H1 (cell line): ENCODE measurements around the gene MYBPC3. TPM values are rescaled to one million over a fixed set of nuclear protein-coding genes. Genes with fewer than 3 reads are reported as not detected.

Experiments used
- CTCF ChIA-PET: fragments of 300-600 bp; sonication (Branson Sonifier 250); formaldehyde crosslinking; loops from one replicate; lab custom pipeline; 2021; ENCODE audit not compliant: partially characterized antibody; lab: Charles Lee
- POLR2A ChIA-PET: fragments of 300-600 bp; sonication (Branson Sonifier 250); formaldehyde crosslinking; loops from one replicate; lab custom pipeline; 2021; ENCODE audit warnings: inconsistent platforms; ENCODE audit not compliant: partially characterized antibody; lab: Charles Lee
- DNase-seq, 2 experiments: peaks; one replicate each; pipeline versions ENCODE4 v3.0.0 to v3.0.0-alpha.2; 2010 to 2022; ENCODE audit warnings: low spot score in 2 of 2, low read depth in 1 of 2, mixed read lengths in 1 of 2
- FAIRE-seq: peaks from 2 replicates; lab custom pipeline; 2011; peaks lifted over from hg19 to GRCh38; lab: Jason Lieb, UNC
- H2AFZ ChIP-seq: 2 replicates; pipeline ENCODE4 v1.8.1; 2012; ENCODE audit warnings: low read length, inconsistent platforms
- H2AK5ac ChIP-seq: 2 replicates; pipeline ENCODE4 v1.6.1; 2013; ENCODE audit warnings: low read depth, low read length
- H2BK120ac ChIP-seq: replicated peaks from 2 replicates; pipeline ENCODE3; 2013; ENCODE audit warnings: low read depth, low read length, inconsistent platforms
- H2BK12ac ChIP-seq: 2 replicates; pipeline ENCODE4 v1.6.1; 2013; ENCODE audit warnings: low read depth, low read length
- H2BK15ac ChIP-seq: 2 replicates; pipeline ENCODE4 v1.6.1; 2013; ENCODE audit warnings: low read length
- H2BK20ac ChIP-seq: 2 replicates; pipeline ENCODE4 v1.6.1; 2013; ENCODE audit warnings: low read length
- H2BK5ac ChIP-seq: 2 replicates; pipeline ENCODE4 v1.6.1; 2013; ENCODE audit warnings: low read depth, low read length
- H3K14ac ChIP-seq: 2 replicates; pipeline ENCODE4 v1.6.1; 2013; ENCODE audit warnings: inconsistent platforms; ENCODE audit not compliant: insufficient read length
- H3K18ac ChIP-seq: 2 replicates; pipeline ENCODE4 v1.6.1; 2013; ENCODE audit warnings: low read length; ENCODE audit errors: extremely low read depth
- H3K23ac ChIP-seq: 2 replicates; pipeline ENCODE4 v1.6.1; 2013; ENCODE audit warnings: inconsistent platforms; ENCODE audit not compliant: insufficient read length
- H3K23me2 ChIP-seq: 2 replicates; pipeline ENCODE4 v1.6.1; 2013; ENCODE audit warnings: low read depth, low read length
- H3K27ac ChIP-seq: 2 replicates; pipeline ENCODE4 v1.6.1; 2011; ENCODE audit warnings: low read depth, low read length, inconsistent platforms
- H3K27me3 ChIP-seq, 4 experiments: replicated peaks in 1 of 4; 1 replicate in 1 of 4; 2 replicates in 3 of 4; pipeline versions ENCODE4 v1.6.1 to v1.8.1; 2011 to 2013; ENCODE audit warnings: low read length in 3 of 4, mild to moderate bottlenecking in 3 of 4, inconsistent platforms in 2 of 4, mixed read lengths in 2 of 4, moderate library complexity in 1 of 4; ENCODE audit not compliant: control insufficient read depth in 3 of 4, insufficient read depth in 3 of 4; ENCODE audit errors: extremely low read depth in 1 of 4
- H3K36me3 ChIP-seq, 4 experiments: 2 replicates each; pipeline versions ENCODE4 v1.6.1 to v1.8.1; 2011 to 2013; ENCODE audit warnings: mild to moderate bottlenecking in 4 of 4, low read length in 3 of 4, moderate library complexity in 2 of 4, control low read depth in 1 of 4, inconsistent platforms in 1 of 4; ENCODE audit not compliant: insufficient read depth in 4 of 4, control insufficient read depth in 2 of 4
- H3K4ac ChIP-seq: replicated peaks from 2 replicates; pipeline ENCODE3; 2013; ENCODE audit warnings: low read length, low read depth, mixed read lengths, inconsistent platforms; ENCODE audit not compliant: insufficient read length
- H3K4me1 ChIP-seq, 4 experiments: replicated peaks in 1 of 4; 1 replicate in 1 of 4; 2 replicates in 3 of 4; pipeline versions ENCODE4 v1.6.1 to v1.8.1; 2011 to 2013; ENCODE audit warnings: low read length in 3 of 4, inconsistent platforms in 2 of 4, mixed read lengths in 1 of 4; ENCODE audit not compliant: insufficient read depth in 4 of 4, control insufficient read depth in 3 of 4
- H3K4me2 ChIP-seq, 2 experiments: 2 replicates each; pipeline versions ENCODE4 v1.6.1 to v1.8.1; 2011 to 2013; ENCODE audit warnings: low read depth in 2 of 2, low read length in 2 of 2, control low read depth in 1 of 2, inconsistent platforms in 1 of 2, mild to moderate bottlenecking in 1 of 2; ENCODE audit not compliant: insufficient read depth in 1 of 2
- H3K4me3 ChIP-seq, 4 experiments: fragments of 200-600, 300-600 bp in 1 of 4; sonication (generic), shearing (Covaris generic), sonication (Bioruptor Twin) in 1 of 4; 2 replicates each; pipeline versions ENCODE4 v1.5.1 to v1.8.1; 2011 to 2016; ENCODE audit warnings: low read length in 4 of 4, low read depth in 3 of 4, control low read depth in 2 of 4, inconsistent platforms in 2 of 4, mild to moderate bottlenecking in 2 of 4, mixed read lengths in 1 of 4, moderate library complexity in 1 of 4; ENCODE audit not compliant: insufficient read depth in 2 of 4; ENCODE audit errors: extremely low read depth in 1 of 4
- H3K56ac ChIP-seq: replicated peaks from 2 replicates; pipeline ENCODE3; 2013; ENCODE audit warnings: low read depth, mild to moderate bottlenecking, mixed read lengths, low read length, inconsistent platforms; ENCODE audit not compliant: insufficient read length
- H3K79me1 ChIP-seq: 2 replicates; pipeline ENCODE4 v1.6.1; 2013; ENCODE audit warnings: low read depth, low read length, control low read depth
- H3K79me2 ChIP-seq, 2 experiments: 2 replicates each; pipeline versions ENCODE4 v1.6.1 to v1.8.1; 2012 to 2013; ENCODE audit warnings: low read length in 2 of 2, mild to moderate bottlenecking in 2 of 2, inconsistent platforms in 1 of 2; ENCODE audit not compliant: insufficient read depth in 2 of 2, control insufficient read depth in 1 of 2
- H3K9ac ChIP-seq, 4 experiments: replicated peaks in 1 of 4; 1 replicate in 1 of 4; 2 replicates in 3 of 4; pipeline versions ENCODE4 v1.6.1 to v1.8.1; 2011 to 2013; ENCODE audit warnings: low read depth in 3 of 4, low read length in 3 of 4, control low read depth in 2 of 4, mild to moderate bottlenecking in 2 of 4, moderate library complexity in 2 of 4, inconsistent platforms in 1 of 4; ENCODE audit errors: extremely low read depth in 1 of 4
- H3K9me3 ChIP-seq, 2 experiments: 2 replicates each; pipeline versions ENCODE4 v1.6.1 to v1.8.1; 2012 to 2013; ENCODE audit warnings: mild to moderate bottlenecking in 2 of 2, moderate library complexity in 2 of 2, control low read depth in 1 of 2, inconsistent platforms in 1 of 2, low read depth in 1 of 2, low read length in 1 of 2, mixed read lengths in 1 of 2; ENCODE audit not compliant: insufficient read depth in 2 of 2
- H4K20me1 ChIP-seq, 2 experiments: replicated peaks in 1 of 2; 2 replicates each; pipeline versions ENCODE3 to v1.8.1; 2011 to 2013; ENCODE audit warnings: inconsistent platforms in 2 of 2, low read length in 2 of 2, mild to moderate bottlenecking in 1 of 2; ENCODE audit not compliant: insufficient read depth in 2 of 2, control insufficient read depth in 1 of 2
- H4K5ac ChIP-seq: 2 replicates; pipeline ENCODE4 v1.6.1; 2013; ENCODE audit warnings: low read length, low read depth, mixed read lengths, inconsistent platforms; ENCODE audit not compliant: insufficient read length
- H4K8ac ChIP-seq: 2 replicates; pipeline ENCODE4 v1.8.0; 2013; ENCODE audit warnings: mild to moderate bottlenecking, moderate library complexity, low read length, inconsistent platforms; ENCODE audit not compliant: insufficient read depth; ENCODE audit errors: extremely low read depth
- H4K91ac ChIP-seq: replicated peaks from 2 replicates; pipeline ENCODE3; 2013; ENCODE audit warnings: low read length, mixed read lengths, inconsistent platforms; ENCODE audit not compliant: insufficient read length
- CREB1 ChIP-seq: IDR thresholded peaks from 2 replicates; pipeline ENCODE4 v1.6.1; 2012; ENCODE audit warnings: inconsistent platforms
- KDM5A ChIP-seq: fragments of 200-600 bp; IDR thresholded peaks from 2 replicates; pipeline ENCODE4 v1.7.1; 2012; ENCODE audit warnings: mild to moderate bottlenecking, low read length, inconsistent platforms, mixed read lengths
- NANOG ChIP-seq: IDR thresholded peaks from 2 replicates; pipeline ENCODE4 v1.6.1; 2011; ENCODE audit warnings: low read length, low read depth, mild to moderate bottlenecking, inconsistent platforms; ENCODE audit not compliant: insufficient read depth, poor library complexity, severe bottlenecking
- PHF8 ChIP-seq: fragments of 200-600 bp; sonication (generic); conservative IDR thresholded peaks from 2 replicates; pipeline ENCODE4 v1.7.1; 2012; ENCODE audit warnings: low read depth, mild to moderate bottlenecking, inconsistent platforms, low read length, moderate library complexity
- SRF ChIP-seq: IDR thresholded peaks from 2 replicates; pipeline ENCODE4 v1.6.1; 2011; ENCODE audit warnings: mild to moderate bottlenecking, low read depth, low read length, moderate library complexity
- SUZ12 ChIP-seq: fragments of 200-600 bp; sonication (generic); IDR thresholded peaks from 2 replicates; pipeline ENCODE4 v1.6.1; 2012; ENCODE audit warnings: mild to moderate bottlenecking, inconsistent platforms, low read length, moderate library complexity, mixed read lengths
- WGBS, 2 experiments: shearing (Covaris generic) in 1 of 2; methylation state at CpG; one replicate each; pipeline versions ENCODE4 v1.1.6 to v1.1.7; 2013 to 2015; ENCODE audit warnings: low lambda C conversion rate in 2 of 2, mixed read lengths in 2 of 2, inconsistent platforms in 1 of 2, low coverage in 1 of 2, missing lambda C conversion rate in 1 of 2; ENCODE audit not compliant: insufficient replicate concordance in 2 of 2, insufficient coverage in 1 of 2, insufficient read length in 1 of 2; ENCODE audit errors: extremely low coverage in 1 of 2, missing lambda C conversion rate in 1 of 2; 5-methylcytosine and 5-hydroxymethylcytosine counted together
- polyA plus RNA-seq, 7 experiments: library from polyadenylated mRNA; depleted of rRNA in 3 of 7; stranded (reverse) in 5 of 7; unstranded in 2 of 7; fragments of >200 nt in 5 of 7; fragments of 200-250 nt in 2 of 7; gene quantifications; 1 replicate in 5 of 7; 2 replicates in 1 of 7; 4 replicates in 1 of 7; pipeline versions ENCODE4 v1.2.1 to v1.2.3, GENCODE V29; 2011 to 2013; ENCODE audit warnings: missing spikeins in 2 of 7, mixed read lengths in 2 of 7
- total RNA-seq: library from RNA; stranded (reverse); fragmentation: NEBNext Ultra II Directional; extraction: Animal tissue kit (Norgen Biotek cat#: 25700); gene quantifications from 2 replicates; pipeline ENCODE4 v1.2.1, GENCODE V29; 2021

The MYBPC3 gene
- total and polyA plus RNA-seq, 2 of the 8 experiments (the other 6 are each of a cell fraction or from before 2014, with no cell fraction given) = 0.05 TPM; not detected in 1

DNA sequence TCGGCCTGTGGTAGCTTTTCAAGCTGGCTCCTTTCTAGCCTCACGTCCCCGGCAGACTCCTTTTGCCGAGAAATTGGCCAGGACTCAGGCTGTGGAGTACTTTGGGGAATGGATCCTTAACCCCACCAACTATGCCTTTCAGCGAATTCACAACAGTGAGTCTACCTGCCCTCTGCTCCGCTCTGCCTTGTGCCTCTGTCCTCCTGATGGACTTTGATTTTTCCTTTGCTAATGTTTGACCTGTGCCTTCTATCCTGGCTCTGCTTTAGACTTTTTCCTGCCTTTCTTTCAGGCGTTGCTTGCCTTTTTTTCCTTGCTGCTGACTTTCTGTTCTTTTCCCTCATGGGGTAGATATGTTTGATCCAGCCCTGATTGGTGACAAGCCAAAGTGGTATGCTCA, 70.0 kb downstream of the MYBPC3 start:
- no peak overlapping the region for H2AK5ac ChIP-seq
- no peaks in the 10 kb centered on the region for H3K9me3 ChIP-seq
- no peaks in the 10 kb centered on the region for H3K23me2 ChIP-seq
- CTCF ChIA-PET = interaction anchor here (2.8 kb wide), 1 partner anchor 23 kb away, joined by 9 read pairs; no protein-coding TSS in a partner anchor
- no peaks in the 10 kb centered on the region for H3K4me1 ChIP-seq
- peaks cover 29 to 73% (median 48%) of the 10 kb centered on the region in 4 experiments for H3K36me3 ChIP-seq
- H3K23ac ChIP-seq = no peak overlapping the region
- no peak overlapping the region for H2BK20ac ChIP-seq
- H3K4ac ChIP-seq = no peak overlapping the region
- no peak for DNase-seq
- no peak overlapping the region for H2BK15ac ChIP-seq
- H4K91ac ChIP-seq = no peak overlapping the region
- H4K20me1 ChIP-seq = peaks cover 2 to 3% of the 10 kb centered on the region in 2 experiments
- no peaks in the 10 kb centered on the region for H3K79me2 ChIP-seq
- no peak for FAIRE-seq
- H3K79me1 ChIP-seq = no peaks in the 10 kb centered on the region
- TF ChIP-seq KDM5A (no peak), SUZ12 (no peak), PHF8 (no peak), NANOG (no peak), CREB1 (no peak), SRF (no peak)
- TF ChIP-seq, all 59 proteins: peak for 0
- H4K8ac ChIP-seq = no peak overlapping the region
- H2BK5ac ChIP-seq = no peak overlapping the region
- H2BK120ac ChIP-seq = no peak overlapping the region
- no peaks in the 10 kb centered on the region; a peak in 1 of 7 replicates for H3K27me3 ChIP-seq
- peak overlapping the region; percentile 36; the same call in 1 of the 2 replicates for H3K27ac ChIP-seq
- POLR2A ChIA-PET = no interaction called here
- H2AFZ ChIP-seq = no peak overlapping the region
- H3K18ac ChIP-seq = no peak overlapping the region
- H3K14ac ChIP-seq = no peak overlapping the region
- no peak overlapping the region for H3K4me3 ChIP-seq
- no peak overlapping the region for H2BK12ac ChIP-seq
- H3K56ac ChIP-seq = no peak overlapping the region
- WGBS, 2 experiments = 93% methylated on average over 7 of the region's 7 CpGs; no CpG with 5 or more reads in 1 of the 2 experiments
- H3K9ac ChIP-seq = no peak overlapping the region
- no peak overlapping the region for H4K5ac ChIP-seq
- H3K4me2 ChIP-seq = no peak overlapping the region
